HepG2 (cell line): Measurements from ENCODE around the gene PAM16. TPM values are rescaled to one million over a fixed set of nuclear protein-coding genes. Genes with fewer than 3 reads are reported as not detected.

Experiments
- BORCS8-MEF2B ChIP-seq: sonication (generic); formaldehyde crosslinking; IDR thresholded peaks from 2 replicates; pipeline ENCODE4 v1.8.0; 2022; ENCODE audit warnings: mild to moderate bottlenecking, missing genetic modification reagents
- CCDC6 ChIP-seq: sonication (generic); formaldehyde crosslinking; IDR thresholded peaks from 2 replicates; pipeline ENCODE4 v1.8.1; 2022; ENCODE audit warnings: mild to moderate bottlenecking, missing genetic modification reagents, moderate library complexity
- ESRRA ChIP-seq: sonication (generic); formaldehyde crosslinking; IDR thresholded peaks from 2 replicates; pipeline ENCODE4 v1.5.1; 2020; ENCODE audit warnings: mild to moderate bottlenecking, low read depth, missing genetic modification reagents
- ISL2 ChIP-seq: sonication (generic); formaldehyde crosslinking; IDR thresholded peaks from 2 replicates; pipeline ENCODE4 v1.5.0; 2020; ENCODE audit warnings: missing genetic modification reagents
- JUND ChIP-seq: sonication (generic); formaldehyde crosslinking; IDR thresholded peaks from 2 replicates; pipeline ENCODE4 v1.8.0; 2022; ENCODE audit warnings: mild to moderate bottlenecking, missing genetic modification reagents
- KLF16 ChIP-seq, 2 experiments: sonication (generic) in 1 of 2; formaldehyde crosslinking in 1 of 2; IDR thresholded peaks; 2 replicates each; pipeline versions ENCODE4 v1.6.1 to v1.8.0; 2016 to 2023; ENCODE audit warnings: missing genetic modification reagents in 2 of 2, missing compliant biosample characterization in 1 of 2
- MED13 ChIP-seq: sonication (generic); formaldehyde crosslinking; IDR thresholded peaks from 2 replicates; pipeline ENCODE4 v1.5.0; 2020; ENCODE audit warnings: missing genetic modification reagents
- MXD4 ChIP-seq: IDR thresholded peaks from 2 replicates; pipeline ENCODE4 v1.6.1; 2016; ENCODE audit warnings: mild to moderate bottlenecking, missing biosample characterization, missing genetic modification reagents
- NAIF1 ChIP-seq: sonication (generic); formaldehyde crosslinking; IDR thresholded peaks from 2 replicates; pipeline ENCODE4 v1.5.0; 2020; ENCODE audit warnings: mild to moderate bottlenecking, missing genetic modification reagents, borderline replicate concordance
- PATZ1 ChIP-seq: sonication (generic); formaldehyde crosslinking; IDR thresholded peaks from 2 replicates; pipeline ENCODE4 v1.4.0; 2020; ENCODE audit warnings: missing genetic modification reagents
- STAG1 ChIP-seq: sonication (generic); formaldehyde crosslinking; IDR thresholded peaks from 2 replicates; pipeline ENCODE4 v1.4.0; 2020; ENCODE audit warnings: missing genetic modification reagents
- TARDBP ChIP-seq: sonication (generic); formaldehyde crosslinking; IDR thresholded peaks from 2 replicates; pipeline ENCODE4 v1.8.0; 2022; ENCODE audit warnings: mild to moderate bottlenecking, missing genetic modification reagents
- TCF12 ChIP-seq, 2 experiments: fragments of 450-650 bp in 1 of 2; sonication (generic) in 1 of 2; formaldehyde crosslinking in 1 of 2; IDR thresholded peaks; 2 replicates each; pipeline versions ENCODE4 v1.6.1 to v1.8.0; 2017 to 2022; ENCODE audit warnings: antibody characterized with exemption in 1 of 2, mild to moderate bottlenecking in 1 of 2, missing genetic modification reagents in 1 of 2, moderate library complexity in 1 of 2
- WIZ ChIP-seq: sonication (generic); formaldehyde crosslinking; IDR thresholded peaks from 2 replicates; pipeline ENCODE4 v1.5.1; 2020; ENCODE audit warnings: mild to moderate bottlenecking, missing genetic modification reagents
- YEATS4 ChIP-seq: sonication (generic); formaldehyde crosslinking; IDR thresholded peaks from 2 replicates; pipeline ENCODE4 v1.4.0; 2020; ENCODE audit warnings: missing genetic modification reagents, borderline replicate concordance
- ZFP91 ChIP-seq: sonication (generic); formaldehyde crosslinking; IDR thresholded peaks from 2 replicates; pipeline ENCODE4 v1.9.0; 2022; ENCODE audit warnings: missing genetic modification reagents, mild to moderate bottlenecking, borderline replicate concordance
- ZKSCAN5 ChIP-seq: sonication (generic); formaldehyde crosslinking; IDR thresholded peaks from 2 replicates; pipeline ENCODE4 v1.5.1; 2020; ENCODE audit warnings: mild to moderate bottlenecking, missing genetic modification reagents
- ZNF331 ChIP-seq: sonication (generic); formaldehyde crosslinking; IDR thresholded peaks from 2 replicates; pipeline ENCODE4 v1.4.0; 2020; ENCODE audit warnings: missing genetic modification reagents
- ZNF335 ChIP-seq: sonication (generic); formaldehyde crosslinking; IDR thresholded peaks from 2 replicates; pipeline ENCODE4 v1.4.0; 2020; ENCODE audit warnings: missing genetic modification reagents
- ZNF550 ChIP-seq: sonication (generic); formaldehyde crosslinking; IDR thresholded peaks from 2 replicates; pipeline ENCODE4 v1.4.0; 2020; ENCODE audit warnings: mild to moderate bottlenecking, missing genetic modification reagents, borderline replicate concordance
- ZNF792 ChIP-seq: IDR thresholded peaks from 2 replicates; pipeline ENCODE4 v1.6.1; 2016
- ZSCAN29 ChIP-seq: sonication (generic); formaldehyde crosslinking; conservative IDR thresholded peaks from 2 replicates; pipeline ENCODE4 v1.4.0; 2020; ENCODE audit warnings: mild to moderate bottlenecking, missing genetic modification reagents
- ZSCAN9 ChIP-seq: IDR thresholded peaks from 2 replicates; pipeline ENCODE4 v1.6.1; 2016; ENCODE audit warnings: borderline replicate concordance
- polyA plus RNA-seq, 8 experiments: library from polyadenylated mRNA; depleted of rRNA in 3 of 8; stranded (reverse) in 7 of 8; unstranded in 1 of 8; fragments of >200 nt; fragmentation: Illumina TruSeq in 4 of 8; extraction: Trizol in 4 of 8; gene quantifications; 2 replicates each; pipeline versions ENCODE4 v1.2.1 to v1.2.3, GENCODE V29; 2011 to 2016; ENCODE audit warnings: low read depth in 4 of 8, missing spikeins in 1 of 8, mixed read lengths in 1 of 8; ENCODE audit not compliant: insufficient read depth in 1 of 8
- total RNA-seq, 5 experiments: library from RNA; depleted of rRNA; stranded (reverse); fragments of >200 nt; fragmentation: Illumina TruSeq; extraction: Trizol; gene quantifications; 2 replicates each; pipeline ENCODE4 v1.2.3, GENCODE V29; 2016; ENCODE audit warnings: low read depth in 1 of 5
- TF ChIP-seq, protein P1 (sequence below): sonication (generic); formaldehyde crosslinking; IDR thresholded peaks from 2 replicates; pipeline ENCODE4 v1.4.0; 2020; ENCODE audit warnings: missing genetic modification reagents

Gene PAM16
- total and polyA plus RNA-seq, 2 of the 13 experiments (the other 11 are each of a cell fraction or from before 2014, with no cell fraction given), result 51.5 to 51.8 TPM

- TF ChIP-seq ZFP91 (CRISPR knock-in tag) (peak; percentile 70; the same call in 1 of the 2 replicates), CCDC6 (CRISPR knock-in tag) (no peak), NAIF1 (CRISPR knock-in tag) (no peak), ISL2 (CRISPR knock-in tag) (peak; percentile 47; the same call in 1 of the 2 replicates), MED13 (CRISPR knock-in tag) (peak; percentile 48; the same call in 1 of the 2 replicates), YEATS4 (CRISPR knock-in tag) (peak; percentile 36; the same call in 1 of the 2 replicates), ZNF792 (CRISPR knock-in tag) (0 out of 2 replicates have a peak, but pooled peaks have one; percentile 54), PATZ1 (CRISPR knock-in tag) (peak; percentile 87), BORCS8-MEF2B (CRISPR knock-in tag) (no peak; the same call in 1 of the 2 replicates), KLF16 (CRISPR knock-in tag; IDR thresholded peaks at IDR 0.05) (0 out of 4 replicates have a peak, but pooled peaks of 1 of the 2 experiments have one; percentile 33), TCF12 (IDR thresholded peaks at IDR 0.05) (no peak), TCF12 (CRISPR knock-in tag; IDR thresholded peaks at IDR 0.05) (0 out of 2 replicates have a peak, but pooled peaks have one; percentile 38), ZNF331 (CRISPR knock-in tag) (peak; percentile 25; the same call in 1 of the 2 replicates), ZSCAN9 (no peak; the same call in 1 of the 2 replicates), ZSCAN29 (CRISPR knock-in tag) (0 out of 2 replicates have a peak, but pooled peaks have one; percentile 28), ESRRA (peak; percentile 34; the same call in 1 of the 2 replicates), ZNF335 (no peak), MXD4 (CRISPR knock-in tag) (no peak), ZNF550 (CRISPR knock-in tag) (peak; percentile 12; the same call in 1 of the 2 replicates), JUND (CRISPR knock-in tag) (no peak), TARDBP (CRISPR knock-in tag) (0 out of 2 replicates have a peak, but pooled peaks have one; percentile 62), WIZ (CRISPR knock-in tag) (no peak), ZKSCAN5 (CRISPR knock-in tag) (peak; percentile 92), STAG1 (CRISPR knock-in tag) (peak; percentile 54)
- TF ChIP-seq, protein P1, sequence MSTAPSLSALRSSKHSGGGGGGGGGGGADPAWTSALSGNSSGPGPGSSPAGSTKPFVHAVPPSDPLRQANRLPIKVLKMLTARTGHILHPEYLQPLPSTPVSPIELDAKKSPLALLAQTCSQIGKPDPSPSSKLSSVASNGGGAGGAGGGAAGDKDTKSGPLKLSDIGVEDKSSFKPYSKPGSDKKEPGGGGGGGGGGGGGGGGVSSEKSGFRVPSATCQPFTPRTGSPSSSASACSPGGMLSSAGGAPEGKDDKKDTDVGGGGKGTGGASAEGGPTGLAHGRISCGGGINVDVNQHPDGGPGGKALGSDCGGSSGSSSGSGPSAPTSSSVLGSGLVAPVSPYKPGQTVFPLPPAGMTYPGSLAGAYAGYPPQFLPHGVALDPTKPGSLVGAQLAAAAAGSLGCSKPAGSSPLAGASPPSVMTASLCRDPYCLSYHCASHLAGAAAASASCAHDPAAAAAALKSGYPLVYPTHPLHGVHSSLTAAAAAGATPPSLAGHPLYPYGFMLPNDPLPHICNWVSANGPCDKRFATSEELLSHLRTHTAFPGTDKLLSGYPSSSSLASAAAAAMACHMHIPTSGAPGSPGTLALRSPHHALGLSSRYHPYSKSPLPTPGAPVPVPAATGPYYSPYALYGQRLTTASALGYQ, result 0 out of 2 replicates have a peak, but pooled peaks have one; percentile 39
Measured at GRCh38 chr16:4313563-4314531, 37.3 kb downstream of the PAM16 start (continued).
